Liver (tissue), 9 donors: ENCODE measurements around the gene CIBAR2. TPM values are rescaled to one million over a fixed set of nuclear protein-coding genes. Genes with fewer than 3 reads are reported as not detected.

Experiments used
- DNase-seq: peaks from one replicate; pipeline ENCODE4 v3.0.0-alpha.2; 2017; ENCODE audit warnings: low spot score
- H3K27ac ChIP-seq, 2 donors: one replicate each; pipeline ENCODE4 v1.7.0; 2013; ENCODE audit warnings: inconsistent platforms in 2 of 2, low read length in 2 of 2, control low read depth in 1 of 2, low read depth in 1 of 2, mild to moderate bottlenecking in 1 of 2
- H3K27me3 ChIP-seq, 4 donors: one replicate each; pipeline versions ENCODE4 v1.6.1 to v1.7.0; 2013; ENCODE audit warnings: low read length in 3 of 4, inconsistent platforms in 1 of 4, mild to moderate bottlenecking in 1 of 4, moderate library complexity in 1 of 4; ENCODE audit not compliant: control insufficient read depth in 4 of 4, insufficient read depth in 4 of 4
- H3K36me3 ChIP-seq, 4 donors: one replicate each; pipeline versions ENCODE4 v1.6.1 to v1.7.0; 2013; ENCODE audit warnings: low read length in 3 of 4, mild to moderate bottlenecking in 3 of 4, low read depth in 1 of 4, moderate library complexity in 1 of 4; ENCODE audit not compliant: control insufficient read depth in 4 of 4, insufficient read depth in 3 of 4
- H3K4me1 ChIP-seq, 4 donors: one replicate each; pipeline versions ENCODE4 v1.6.1 to v1.7.0; 2013; ENCODE audit warnings: low read length in 3 of 4, mild to moderate bottlenecking in 3 of 4, moderate library complexity in 1 of 4; ENCODE audit not compliant: control insufficient read depth in 4 of 4, insufficient read depth in 4 of 4
- H3K4me3 ChIP-seq, 3 donors: one replicate each; pipeline versions ENCODE4 v1.6.1 to v1.7.0; 2013; ENCODE audit warnings: low read length in 3 of 3, control low read depth in 1 of 3, low read depth in 1 of 3, mild to moderate bottlenecking in 1 of 3
- H3K9ac ChIP-seq, 2 donors: one replicate each; pipeline ENCODE4 v1.7.0; 2013; ENCODE audit warnings: low read length in 2 of 2, mild to moderate bottlenecking in 2 of 2, moderate library complexity in 2 of 2, control low read depth in 1 of 2, low read depth in 1 of 2
- H3K9me3 ChIP-seq, 4 donors: one replicate each; pipeline versions ENCODE4 v1.6.1 to v1.7.0; 2013; ENCODE audit warnings: low read length in 3 of 4; ENCODE audit not compliant: control insufficient read depth in 4 of 4
- ATF3 ChIP-seq: IDR thresholded peaks from 2 replicates; pipeline ENCODE4 v1.6.1; 2016; ENCODE audit warnings: antibody characterized with exemption
- CTCF ChIP-seq: fragments of 150-350 bp; IDR thresholded peaks from 2 replicates; pipeline ENCODE4 v1.5.1; 2017; ENCODE audit warnings: improper control_type of control experiment, low read depth, low read length; ENCODE audit not compliant: missing input control
- EGR1 ChIP-seq, 2 donors: IDR thresholded peaks; 2 replicates each; pipeline ENCODE4 v1.6.1; 2016 to 2018; ENCODE audit warnings: antibody characterized with exemption in 2 of 2, low read depth in 2 of 2
- FOXA2 ChIP-seq: IDR thresholded peaks from 2 replicates; pipeline ENCODE4 v1.6.1; 2016; ENCODE audit warnings: antibody characterized with exemption
- GABPA ChIP-seq, 2 donors: IDR thresholded peaks in 1 of 2; conservative IDR thresholded peaks in 1 of 2; 2 replicates each; pipeline ENCODE4 v1.6.1; 2016; ENCODE audit warnings: antibody characterized with exemption in 2 of 2, mild to moderate bottlenecking in 1 of 2, moderate library complexity in 1 of 2
- HNF4A ChIP-seq, 2 donors: conservative IDR thresholded peaks; 2 replicates each; pipeline ENCODE4 v1.6.1; 2016; ENCODE audit warnings: antibody characterized with exemption in 2 of 2, mild to moderate bottlenecking in 2 of 2
- HNF4G ChIP-seq: IDR thresholded peaks from 2 replicates; pipeline ENCODE4 v1.6.1; 2016; ENCODE audit warnings: antibody characterized with exemption
- MAX ChIP-seq: IDR thresholded peaks from 2 replicates; pipeline ENCODE4 v1.6.1; 2016; ENCODE audit warnings: antibody characterized with exemption
- NR2F2 ChIP-seq: IDR thresholded peaks from 2 replicates; pipeline ENCODE4 v1.6.1; 2016; ENCODE audit warnings: antibody characterized with exemption
- RAD21 ChIP-seq, 2 donors: IDR thresholded peaks; 2 replicates each; pipeline ENCODE4 v1.6.1; 2016; ENCODE audit warnings: antibody characterized with exemption in 2 of 2, mild to moderate bottlenecking in 2 of 2
- REST ChIP-seq: IDR thresholded peaks from 2 replicates; pipeline ENCODE4 v1.6.1; 2016; ENCODE audit warnings: antibody characterized with exemption, mild to moderate bottlenecking
- RXRA ChIP-seq, 2 donors: IDR thresholded peaks; 2 replicates each; pipeline ENCODE4 v1.6.1; 2017 to 2018; ENCODE audit warnings: antibody characterized with exemption in 2 of 2, mild to moderate bottlenecking in 1 of 2
- SP1 ChIP-seq: IDR thresholded peaks from 2 replicates; pipeline ENCODE4 v1.6.1; 2018; ENCODE audit warnings: antibody characterized with exemption, mild to moderate bottlenecking
- TAF1 ChIP-seq: conservative IDR thresholded peaks from 2 replicates; pipeline ENCODE4 v1.6.1; 2016; ENCODE audit warnings: antibody characterized with exemption, mild to moderate bottlenecking
- YY1 ChIP-seq: IDR thresholded peaks from 2 replicates; pipeline ENCODE4 v1.6.1; 2016; ENCODE audit warnings: antibody characterized with exemption, mild to moderate bottlenecking
- ZBTB33 ChIP-seq: IDR thresholded peaks from 2 replicates; pipeline ENCODE4 v1.6.1; 2016; ENCODE audit warnings: antibody characterized with exemption
- WGBS: extraction: QIAGEN DNeasy Blood & Tissue Kit; methylation state at CpG from one replicate; pipeline ENCODE4 v1.1.7; 2013; 5-methylcytosine and 5-hydroxymethylcytosine counted together
- polyA plus RNA-seq, 2 donors: library from polyadenylated mRNA; stranded (reverse) in 1 of 2; unstranded in 1 of 2; fragments of 200-250 nt in 1 of 2; fragments of >200 nt in 1 of 2; fragmentation: Nextera tagmentation in 1 of 2; extraction: Ambion mirVana in 1 of 2; gene quantifications; one replicate each; pipeline versions ENCODE4 v1.2.1 to v1.2.3, GENCODE V29; 2013 to 2015
- total RNA-seq, 2 donors: library from RNA; depleted of rRNA; stranded (reverse); fragments of >200 nt; gene quantifications; one replicate each; pipeline ENCODE4 v1.2.3, GENCODE V29; 2014
- donor health status: healthy.
- donor health status: healthy.
- donor health status: healthy.
- donor health status: healthy.
- donor health status: healthy.

CIBAR2 gene
- total and polyA plus RNA-seq, 4 donors = not detected

GRCh38 chr16:85077576-85078125 lies 34.6 kb downstream of the CIBAR2 start:
- TF ChIP-seq GABPA (IDR thresholded peaks at IDR 0.05 in 1 of 2, conservative IDR thresholded peaks at IDR 0.05 in 1 of 2) = no peak
- TF ChIP-seq SP1 = no peak
- TF ChIP-seq RXRA (IDR thresholded peaks at IDR 0.05) = no peak
- no peak for TF ChIP-seq REST
- TF ChIP-seq HNF4G = no peak
- TF ChIP-seq EGR1 (IDR thresholded peaks at IDR 0.05; ENCODE audit: low read depth in 2 of 2) = no peak
- no peak for TF ChIP-seq YY1
- no peak for TF ChIP-seq RAD21 (IDR thresholded peaks at IDR 0.05)
- no peak for TF ChIP-seq TAF1
- TF ChIP-seq FOXA2 = no peak
- DNase-seq = no peak
- no peaks in the 10 kb centered on the region for H3K9me3 ChIP-seq
- H3K9ac ChIP-seq = no peak overlapping the region
- H3K36me3 ChIP-seq = peaks cover 3 to 16% (median 8%) of the 10 kb centered on the region in 4 donors
- H3K4me3 ChIP-seq = no peak overlapping the region
- no peaks in the 10 kb centered on the region for H3K27me3 ChIP-seq
- 94% methylated on average over 16 of the region's 16 CpGs for WGBS
- H3K4me1 ChIP-seq = no peaks in the 10 kb centered on the region
- no peak overlapping the region for H3K27ac ChIP-seq

- H3K9me3 ChIP-seq = no peaks in the 10 kb centered on the region
- H3K4me3 ChIP-seq = no peak overlapping the region
- DNase-seq = no peak
- H3K4me1 ChIP-seq = no peaks in the 10 kb centered on the region
- TF ChIP-seq FOXA2 (no peak), HNF4A (conservative IDR thresholded peaks at IDR 0.05) (no peak), ZBTB33 (no peak), CTCF (no peak), HNF4G (no peak), GABPA (IDR thresholded peaks at IDR 0.05 in 1 of 2, conservative IDR thresholded peaks at IDR 0.05 in 1 of 2) (no peak), REST (no peak), ATF3 (no peak), RXRA (IDR thresholded peaks at IDR 0.05) (no peak), NR2F2 (no peak), MAX (no peak), TAF1 (no peak)
- H3K27ac ChIP-seq = no peak overlapping the region
- H3K9ac ChIP-seq = no peak overlapping the region
- peaks cover 3 to 14% (median 9%) of the 10 kb centered on the region in 4 donors for H3K36me3 ChIP-seq
- H3K27me3 ChIP-seq = no peaks in the 10 kb centered on the region
- WGBS = 87% methylated on average over 10 of the region's 10 CpGs
Observed at GRCh38 chr16:85077039-85077438, 35.2 kb downstream of the CIBAR2 start.
